GM12874 (cell line): ENCODE measurements around the gene ATP6V1G1.

Experiments used
- CTCF ChIP-seq: IDR thresholded peaks from 2 replicates; pipeline ENCODE4 v1.5.1; 2011; ENCODE audit warnings: low read depth, mild to moderate bottlenecking, control low read depth, low read length, moderate library complexity; ENCODE audit not compliant: insufficient read depth

The ATP6V1G1 gene

GRCh38 chr9:114583371-114584155, 4.0 kb upstream of the ATP6V1G1 start:
- TF ChIP-seq CTCF, result no peak

- no peak for TF ChIP-seq CTCF
Measured at GRCh38 chr9:114588210-114588609, 641 bp downstream of the ATP6V1G1 start.

GRCh38 chr9:114588651-114589526, 1.3 kb downstream of the ATP6V1G1 start:
- TF ChIP-seq CTCF, result no peak

GRCh38 chr9:114590328-114590727, 2.8 kb downstream of the ATP6V1G1 start:
- TF ChIP-seq CTCF, result no peak

GRCh38 chr9:114591291-114591787, 3.8 kb downstream of the ATP6V1G1 start:
- TF ChIP-seq CTCF, result no peak

- TF ChIP-seq CTCF, result no peak
Measured at GRCh38 chr9:114591849-114592248, 4.3 kb downstream of the ATP6V1G1 start.

GRCh38 chr9:114592356-114592755, 4.8 kb downstream of the ATP6V1G1 start:
- peak; percentile 37 for TF ChIP-seq CTCF
